ENCODE data around the gene ENPP6. TPM values are rescaled to one million over a fixed set of nuclear protein-coding genes. Genes with fewer than 3 reads are reported as not detected.
"Not testable (repeated sequence)": the region's sequence is repeated elsewhere in the genome, so short reads cannot be mapped to it uniquely, and the experiment has no call there.

Gene ENPP6
- total and polyA plus RNA-seq, 8 donors: 0.05 to 1.5 (median 0.24) TPM; not detected in 3

GRCh38 chr4:184053434-184053833, 164.2 kb downstream of the ENPP6 start:
- Histone ChIP-seq H3K4me1 (no peaks in the 10 kb centered on the region), H3K36me3 (no peaks in the 10 kb centered on the region), H3K4me3 (no peak overlapping the region), H3K9me3 (no peaks in the 10 kb centered on the region), H3K27ac (no peak overlapping the region), H3K27me3 (no peaks in the 10 kb centered on the region)
- ATAC-seq (no peak), FAIRE-seq (no peak), DNase-seq (no peak)
- intact Hi-C loops (cut with DNase I): no loop called here
- 90% methylated on average over 5 of the region's 5 CpGs for WGBS, 2 donors
- TF ChIP-seq CTCF (IDR thresholded peaks at IDR 0.05): no peak

GRCh38 chr4:184052616-184053015, 165.1 kb downstream of the ENPP6 start:
- Histone ChIP-seq H3K36me3 (no peaks in the 10 kb centered on the region), H3K9me3 (no peaks in the 10 kb centered on the region), H3K27ac (no peak overlapping the region), H3K4me1 (no peaks in the 10 kb centered on the region), H3K4me3 (no peak overlapping the region), H3K27me3 (no peaks in the 10 kb centered on the region)
- DNase-seq (no peak), ATAC-seq (no peak), FAIRE-seq (no peak)
- intact Hi-C loops (cut with DNase I): no loop called here
- TF ChIP-seq CTCF (IDR thresholded peaks at IDR 0.05): no peak
- WGBS, 2 donors: 89 to 94% methylated on average over 2 of the region's 2 CpGs

- H3K27me3 ChIP-seq; DNase-seq; FAIRE-seq; H3K9me3 ChIP-seq; ATAC-seq; H3K4me3 ChIP-seq; intact Hi-C loops (cut with DNase I); H3K4me1 ChIP-seq; H3K36me3 ChIP-seq; H3K27ac ChIP-seq: not testable (repeated sequence)
- WGBS, 2 donors: 93 to 94% methylated on average over 4 of the region's 4 CpGs
Measured at GRCh38 chr4:184051262-184051661, 166.4 kb downstream of the ENPP6 start.

- ATAC-seq: no peak
- 67 to 71% methylated on average over 1 of the region's 1 CpG for WGBS, 2 donors
Measured at GRCh38 chr4:184046148-184046547, 171.5 kb downstream of the ENPP6 start.

GRCh38 chr4:184041156-184041555, 176.5 kb downstream of the ENPP6 start:
- intact Hi-C loops (cut with DNase I): no loop called here
- no peak for ATAC-seq

More at GRCh38 chr4:184046148-184046547, 171.5 kb downstream of the ENPP6 start:
- FAIRE-seq: peak; percentile 83
- Histone ChIP-seq H3K36me3 (no peaks in the 10 kb centered on the region), H3K27ac (no peak overlapping the region), H3K4me3 (no peak overlapping the region), H3K4me1 (no peaks in the 10 kb centered on the region), H3K27me3 (no peaks in the 10 kb centered on the region), H3K9me3 (no peaks in the 10 kb centered on the region)
- no peak for TF ChIP-seq CTCF (IDR thresholded peaks at IDR 0.05)
- no peak for DNase-seq
- intact Hi-C loops (cut with DNase I): no loop called here

More at GRCh38 chr4:184041156-184041555, 176.5 kb downstream of the ENPP6 start:
- no peak for TF ChIP-seq CTCF (IDR thresholded peaks at IDR 0.05)
- DNase-seq: no peak
- H3K9me3 ChIP-seq: no peaks in the 10 kb centered on the region
- FAIRE-seq: no peak
- H3K27ac ChIP-seq: no peak overlapping the region
- H3K4me3 ChIP-seq: no peak overlapping the region
- no peaks in the 10 kb centered on the region for H3K36me3 ChIP-seq
- WGBS, 2 donors: 93 to 95% methylated on average over 10 of the region's 10 CpGs
- no peaks in the 10 kb centered on the region for H3K4me1 ChIP-seq
- H3K27me3 ChIP-seq: no peaks in the 10 kb centered on the region
